GM12891 (cell line): Measurements from ENCODE around the gene CRYBA4.

Experiments used
- DNase-seq: peaks from one replicate; pipeline ENCODE4 v3.0.0; 2011; ENCODE audit warnings: low spot score; ENCODE audit not compliant: insufficient read length
- FAIRE-seq: peaks from 2 replicates; lab custom pipeline; 2011; peaks lifted over from hg19 to GRCh38; lab: Jason Lieb, UNC
- PAX5 ChIP-seq: IDR thresholded peaks from 2 replicates; pipeline ENCODE4 v1.6.1; 2011; ENCODE audit warnings: low read length, moderate library complexity, mild to moderate bottlenecking; ENCODE audit not compliant: insufficient read depth, severe bottlenecking
- POLR2A ChIP-seq: IDR thresholded peaks from 2 replicates; pipeline ENCODE4 v1.6.1; 2011; ENCODE audit warnings: low read depth, low read length, control low read depth
- POLR2AphosphoS5 ChIP-seq: IDR thresholded peaks from 2 replicates; pipeline ENCODE4 v1.6.1; 2011; ENCODE audit warnings: low read depth, low read length, control low read depth
- POU2F2 ChIP-seq: IDR thresholded peaks from 2 replicates; pipeline ENCODE4 v1.6.1; 2011; ENCODE audit warnings: low read depth, mild to moderate bottlenecking, control low read depth, low read length, moderate library complexity
- SPI1 ChIP-seq: IDR thresholded peaks from 2 replicates; pipeline ENCODE4 v1.6.1; 2011; ENCODE audit warnings: low read depth, low read length, control low read depth
- TAF1 ChIP-seq: IDR thresholded peaks from 2 replicates; pipeline ENCODE4 v1.6.1; 2011; ENCODE audit warnings: low read depth, low read length, control low read depth

CRYBA4 gene

GRCh38 chr22:26584010-26584409, 37.8 kb upstream of the CRYBA4 start:
- DNase-seq (no peak), FAIRE-seq (no peak)
- TF ChIP-seq POU2F2 (no peak), POLR2A (no peak), PAX5 (no peak), SPI1 (no peak), TAF1 (no peak), POLR2AphosphoS5 (no peak)

DNA sequence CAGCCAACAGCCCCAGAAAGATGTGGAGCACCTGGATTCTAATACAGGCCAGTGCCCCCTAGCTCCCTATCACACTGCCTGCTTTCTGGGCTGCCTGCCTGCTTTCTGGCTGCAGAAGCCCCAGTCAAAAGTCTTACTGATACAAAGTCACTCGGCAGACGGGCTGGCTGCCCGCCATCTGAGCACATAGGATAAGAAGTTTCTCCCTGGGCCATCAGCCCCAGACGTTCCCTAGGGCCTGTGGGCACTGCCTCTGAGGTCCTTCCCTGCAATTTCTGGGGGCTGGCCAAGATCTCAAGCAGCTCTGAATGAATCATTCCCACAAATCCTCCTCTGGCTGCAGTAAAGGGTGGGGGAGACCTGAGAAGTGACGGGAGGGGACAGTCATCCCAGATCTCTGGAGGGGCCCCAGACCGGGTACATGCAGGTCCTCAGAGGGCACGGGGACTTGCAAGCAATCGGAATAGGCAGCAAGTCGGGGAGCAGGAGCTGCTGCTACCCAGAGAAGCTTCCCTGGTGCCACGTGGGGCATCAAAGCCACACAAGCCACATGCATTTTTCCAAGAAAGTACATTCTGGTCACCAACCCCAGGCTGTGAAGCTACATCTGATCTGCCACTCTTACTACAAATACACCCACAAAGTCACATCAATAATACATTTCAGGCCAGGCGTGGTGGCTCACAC, 36.5 kb upstream of the CRYBA4 start:
- TF ChIP-seq POU2F2 (no peak), POLR2AphosphoS5 (no peak), SPI1 (no peak), PAX5 (no peak), POLR2A (no peak), TAF1 (no peak)
- FAIRE-seq (no peak), DNase-seq (no peak)

DNA sequence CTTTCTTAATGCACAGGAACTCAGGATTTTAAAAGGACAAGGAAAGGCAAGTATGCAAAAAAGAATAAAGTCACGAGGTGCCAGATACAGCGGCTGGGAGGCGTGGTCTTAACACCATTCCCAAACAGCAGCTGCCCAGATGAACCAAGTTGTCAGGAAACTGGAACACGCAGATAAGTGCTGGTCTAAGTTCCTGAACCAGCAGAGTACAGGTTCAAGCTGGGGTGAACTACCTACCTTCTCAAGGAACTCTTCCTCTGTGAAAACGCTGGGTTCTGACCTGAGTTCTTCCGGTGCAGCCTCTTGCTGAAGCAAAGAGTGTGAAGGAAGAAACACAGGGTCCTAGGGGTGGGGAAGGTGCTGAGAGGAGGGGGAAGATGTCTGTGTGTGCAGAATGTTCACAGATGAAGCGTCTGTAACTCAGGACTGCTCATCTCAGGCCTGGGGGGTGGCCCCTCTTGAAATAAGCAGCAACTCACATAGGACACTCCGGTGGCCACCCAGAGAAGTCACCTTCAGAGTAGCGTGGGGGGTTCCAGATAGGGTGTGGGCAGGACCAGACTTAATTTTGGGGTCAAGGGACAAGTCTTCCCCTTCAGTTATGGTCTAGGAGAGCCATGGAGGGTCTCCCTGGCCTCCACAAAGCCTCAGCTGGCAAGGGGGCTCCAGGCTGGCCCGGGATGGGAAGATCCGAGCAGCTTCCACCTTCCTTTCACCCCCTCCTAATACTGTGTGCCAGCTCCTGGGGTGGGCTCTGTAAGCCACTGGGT, 35.0 kb upstream of the CRYBA4 start:
- DNase-seq (no peak), FAIRE-seq (no peak)
- TF ChIP-seq PAX5 (no peak), TAF1 (no peak), POLR2AphosphoS5 (no peak), POU2F2 (no peak), SPI1 (no peak), POLR2A (no peak)

DNA sequence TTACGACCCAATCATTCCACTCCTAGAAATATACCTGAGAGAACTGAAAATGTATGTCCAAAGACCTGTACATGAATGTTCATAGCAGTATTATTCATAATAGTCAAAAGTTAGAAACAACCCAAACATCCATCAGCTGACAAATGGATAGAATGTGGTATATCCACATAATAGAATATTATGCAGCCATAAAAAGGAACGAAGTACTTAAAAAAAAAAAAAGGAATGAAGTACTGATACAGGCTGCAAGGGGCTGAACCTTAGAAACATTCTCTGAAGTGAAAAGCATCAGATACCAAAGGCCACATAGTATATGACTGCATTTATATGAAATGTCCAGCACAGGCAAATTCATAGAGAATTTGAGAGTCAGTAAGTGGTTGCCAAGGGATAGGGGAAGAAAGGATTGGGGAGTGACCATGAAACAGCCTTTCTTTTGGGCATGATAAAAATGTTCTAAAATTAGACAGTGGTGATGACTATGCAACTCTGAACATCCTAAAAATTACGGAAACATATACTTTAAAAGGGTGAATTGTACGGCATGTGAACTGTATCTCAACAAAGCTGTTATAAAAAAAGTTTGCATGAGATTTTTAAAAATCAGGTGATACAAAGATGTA, 33.7 kb upstream of the CRYBA4 start:
- TF ChIP-seq POLR2A = no peak
- no peak for TF ChIP-seq SPI1
- no peak for TF ChIP-seq POU2F2
- DNase-seq = no peak
- FAIRE-seq = no peak

GRCh38 chr22:26588729-26589366, 32.9 kb upstream of the CRYBA4 start:
- TF ChIP-seq POLR2A = no peak
- TF ChIP-seq SPI1 = no peak
- no peak for TF ChIP-seq POLR2AphosphoS5
- no peak for TF ChIP-seq PAX5
- TF ChIP-seq TAF1 = no peak
- no peak for TF ChIP-seq POU2F2
- DNase-seq = no peak

GRCh38 chr22:26589367-26589844, 32.4 kb upstream of the CRYBA4 start:
- DNase-seq (peak; percentile 25), FAIRE-seq (no peak)
- no peak for TF ChIP-seq POU2F2
- no peak for TF ChIP-seq POLR2A
- no peak for TF ChIP-seq TAF1
- TF ChIP-seq SPI1 = no peak
- TF ChIP-seq PAX5 = no peak
- no peak for TF ChIP-seq POLR2AphosphoS5

More at GRCh38 chr22:26588729-26589366, 32.9 kb upstream of the CRYBA4 start:
- peak; percentile 59 for FAIRE-seq

DNA sequence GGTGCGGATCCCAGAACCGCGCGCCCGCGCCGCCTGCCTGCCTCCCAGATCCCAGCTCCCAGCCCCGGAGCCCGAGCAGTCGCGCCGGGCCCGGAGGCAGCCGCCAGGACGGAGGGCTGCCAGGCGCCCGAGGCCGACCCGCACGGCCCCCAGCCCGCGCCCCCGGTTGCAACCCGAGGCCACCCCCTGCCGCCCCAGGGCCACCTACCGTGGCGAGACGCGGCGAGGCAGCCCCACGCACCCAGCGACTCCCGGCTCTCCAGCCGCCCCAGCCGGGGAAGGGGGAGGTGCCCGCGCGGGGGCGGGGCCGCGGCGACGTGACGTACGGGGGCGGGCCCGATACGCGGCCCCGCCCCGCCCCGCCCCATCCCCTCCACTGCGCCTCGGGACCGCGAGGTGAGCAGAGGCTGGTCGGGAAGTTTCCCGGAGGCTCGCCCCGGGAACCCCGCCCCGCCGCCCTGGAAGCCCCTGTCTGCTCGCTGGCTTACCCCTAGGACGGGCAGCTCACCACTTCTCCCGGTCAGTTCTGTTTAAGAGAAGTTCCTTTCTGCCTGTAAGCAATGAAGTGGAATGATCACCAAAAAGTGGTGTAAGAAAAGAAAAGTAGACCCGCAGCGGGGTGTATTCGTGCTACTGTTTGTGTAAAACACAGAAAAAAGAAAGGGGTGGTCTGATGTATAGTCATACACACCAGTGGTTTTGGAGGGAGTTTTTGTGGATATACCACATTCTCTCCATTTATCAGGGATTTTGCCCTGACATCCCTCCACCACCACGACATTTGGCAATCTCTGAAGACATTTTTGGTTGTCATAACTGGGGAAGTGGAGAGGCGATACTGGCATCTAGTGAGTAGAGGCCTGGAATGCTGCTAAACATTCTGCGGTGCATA, 31.7 kb upstream of the CRYBA4 start, which contains the start of gene TPST2:
TPST2 (minus strand) TSS at position 288 of the 892 bp plus-strand sequence. CDS start 48,502 bp downstream, outside the sequence.
- peak; percentile 79 for DNase-seq
- TF ChIP-seq TAF1 = peak; percentile 64
- TF ChIP-seq SPI1 = no peak; the same call in 1 of the 2 replicates
- no peak for TF ChIP-seq PAX5
- no peak for TF ChIP-seq POU2F2
- peak; percentile 49; the same call in 1 of the 2 replicates for TF ChIP-seq POLR2AphosphoS5
- peak; percentile 75 for TF ChIP-seq POLR2A
- peak; percentile 99 for FAIRE-seq

DNA sequence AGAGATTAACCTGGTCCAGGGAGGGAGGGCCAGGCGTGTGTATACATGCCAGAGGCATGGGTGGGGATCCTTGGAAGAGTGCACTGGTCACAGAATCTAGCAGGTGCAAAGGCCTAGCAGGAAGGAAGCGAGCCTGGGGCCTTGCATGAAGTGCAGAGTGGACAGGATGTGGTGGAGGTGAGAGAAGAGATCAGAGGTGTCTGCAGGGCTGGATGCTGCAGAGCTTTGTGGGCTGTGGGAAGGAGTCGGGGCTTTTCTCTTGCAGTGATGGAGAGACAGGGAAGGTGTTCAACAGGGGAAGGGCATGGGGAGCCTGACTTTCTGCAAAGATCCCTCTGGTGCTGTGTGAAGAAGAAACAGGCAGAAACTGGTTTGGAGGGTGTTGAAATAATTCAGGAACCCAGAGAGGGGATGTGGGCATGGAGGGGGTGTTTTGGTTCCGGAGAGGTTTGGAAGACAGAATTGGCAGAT, 29.3 kb upstream of the CRYBA4 start:
- TF ChIP-seq POLR2AphosphoS5 (no peak), SPI1 (0 out of 2 replicates have a peak, but pooled peaks have one; percentile 17), POU2F2 (no peak), TAF1 (no peak)
- FAIRE-seq (peak; percentile 94), DNase-seq (peak; percentile 34)
